ENCODE data around the gene NUDT16.

NUDT16 gene

DNA sequence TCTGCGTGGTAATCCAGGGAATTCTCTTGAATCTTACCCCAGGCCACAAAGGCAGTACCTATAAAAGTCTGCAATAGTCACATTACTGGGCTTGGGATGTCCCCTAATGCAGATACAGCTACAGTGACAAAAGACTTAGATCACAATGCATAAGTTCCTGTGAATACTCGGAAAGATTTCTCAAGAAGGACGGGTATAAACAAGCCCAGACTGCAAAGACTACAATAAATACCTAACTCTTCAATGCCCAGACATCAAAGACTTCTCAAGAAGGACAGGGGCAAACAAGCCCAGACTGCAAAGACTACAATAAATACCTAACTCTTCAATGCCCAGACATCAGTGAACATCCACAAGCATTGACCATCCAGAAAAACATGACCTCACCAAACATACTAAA, 50.9 kb downstream of the NUDT16 start:
- no peak for TF ChIP-seq JUND (IDR thresholded peaks at IDR 0.05; ENCODE audit: low read depth)
- in situ Hi-C loops (cut with HindIII; ENCODE audit: low pct_unique_long_range_greater_than_20kb, low sequenced_read_pairs): no loop called here
- no peak for DNase-seq (ENCODE audit: low read depth in 1 of 2, low spot score in 1 of 2)

DNA sequence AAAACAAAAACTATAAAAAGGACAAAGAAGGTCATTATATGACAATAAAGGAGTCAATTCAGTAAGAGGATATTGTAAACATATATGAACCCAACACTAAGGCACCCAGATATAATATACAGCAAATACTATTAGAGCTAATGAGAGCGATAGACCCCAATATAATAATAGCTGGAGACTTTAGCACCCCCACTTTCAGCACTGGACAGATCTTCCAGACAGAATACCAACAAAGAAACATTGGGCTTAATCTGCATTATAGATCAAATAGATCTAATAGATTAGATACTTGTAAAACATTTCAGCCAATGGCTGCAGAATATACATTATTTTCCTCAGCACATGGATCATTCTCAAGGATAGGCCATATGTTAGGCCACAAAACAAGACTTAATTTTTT, 53.4 kb downstream of the NUDT16 start:
- no peak for DNase-seq (ENCODE audit: low read depth in 1 of 2, low spot score in 1 of 2)
- TF ChIP-seq JUND (IDR thresholded peaks at IDR 0.05; ENCODE audit: low read depth): no peak
- in situ Hi-C loops (cut with HindIII; ENCODE audit: low pct_unique_long_range_greater_than_20kb, low sequenced_read_pairs): no loop called here
